Stimulated activated CD4-positive, alpha-beta T cell treated with anti-CD3 and anti-CD28 coated beads, Interleukin-4, amount 100 ng/mL, for 48 hours (primary cell): ENCODE measurements around the gene TERF2IP.

Source experiments
- DNase-seq, 2 donors: peaks; one replicate each; pipeline ENCODE4 v3.0.0-alpha.2; 2020; ENCODE audit warnings: low read depth in 2 of 2

Gene TERF2IP

GRCh38 chr16:75640598-75640997, 7.0 kb upstream of the TERF2IP start:
- DNase-seq, result no peak

GRCh38 chr16:75644240-75645012, 3.1 kb upstream of the TERF2IP start:
- DNase-seq, result no peak

DNA sequence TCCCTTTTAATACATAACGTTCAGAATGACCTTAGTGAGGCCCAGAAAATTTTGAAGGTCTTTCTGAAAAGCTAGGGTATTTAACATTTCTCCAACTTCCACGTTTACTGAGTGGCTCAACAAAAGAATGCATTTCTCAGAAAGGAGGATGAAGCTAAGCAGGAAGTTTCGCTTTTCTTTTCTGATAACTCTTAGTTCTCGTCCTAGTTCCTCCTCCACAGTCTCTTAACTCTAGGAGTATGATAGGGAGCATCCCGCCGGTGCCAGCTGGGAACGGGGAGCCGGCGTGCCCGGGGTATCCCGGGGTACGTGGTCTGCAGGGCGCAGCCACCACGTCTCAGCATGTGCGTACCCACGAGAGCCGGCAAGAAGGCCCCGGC, 471 bp upstream of the TERF2IP start:
- no peak for DNase-seq

DNA sequence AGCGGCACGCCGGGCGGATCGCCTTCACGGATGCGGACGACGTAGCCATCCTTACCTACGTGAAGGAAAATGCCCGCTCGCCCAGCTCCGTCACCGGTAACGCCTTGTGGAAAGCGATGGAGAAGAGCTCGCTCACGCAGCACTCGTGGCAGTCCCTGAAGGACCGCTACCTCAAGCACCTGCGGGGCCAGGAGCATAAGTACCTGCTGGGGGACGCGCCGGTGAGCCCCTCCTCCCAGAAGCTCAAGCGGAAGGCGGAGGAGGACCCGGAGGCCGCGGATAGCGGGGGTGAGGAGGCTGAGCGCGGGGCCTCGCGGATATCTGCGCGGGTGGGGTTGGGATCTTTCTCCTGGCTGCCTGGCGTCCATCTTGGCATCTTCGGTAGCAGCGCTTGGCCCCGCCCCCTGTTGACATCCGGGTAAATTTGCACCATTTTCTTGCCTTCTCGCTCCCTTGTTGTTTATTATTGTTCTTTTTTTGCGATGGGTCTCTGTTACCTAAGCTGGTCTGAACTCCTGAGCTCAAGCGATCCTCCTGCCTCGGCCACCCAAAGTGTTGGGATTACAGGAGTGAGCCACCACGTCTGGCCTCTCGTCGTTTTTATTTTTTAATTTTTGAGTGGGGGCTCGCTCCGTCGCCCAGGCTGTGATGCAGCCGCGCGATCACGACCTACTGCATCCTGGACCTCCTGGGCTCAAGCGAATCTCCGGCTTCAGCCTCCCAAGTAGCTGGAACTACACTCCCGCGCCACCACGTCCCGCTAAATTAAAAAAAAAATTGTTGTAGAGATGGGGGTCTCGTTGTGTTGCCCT, 898 bp downstream of the TERF2IP start:
- peak; percentile 83 for DNase-seq

- DNase-seq, result no peak
These were observed 6.3 kb downstream of the TERF2IP start for GRCh38 chr16:75653922-75654321.

DNA sequence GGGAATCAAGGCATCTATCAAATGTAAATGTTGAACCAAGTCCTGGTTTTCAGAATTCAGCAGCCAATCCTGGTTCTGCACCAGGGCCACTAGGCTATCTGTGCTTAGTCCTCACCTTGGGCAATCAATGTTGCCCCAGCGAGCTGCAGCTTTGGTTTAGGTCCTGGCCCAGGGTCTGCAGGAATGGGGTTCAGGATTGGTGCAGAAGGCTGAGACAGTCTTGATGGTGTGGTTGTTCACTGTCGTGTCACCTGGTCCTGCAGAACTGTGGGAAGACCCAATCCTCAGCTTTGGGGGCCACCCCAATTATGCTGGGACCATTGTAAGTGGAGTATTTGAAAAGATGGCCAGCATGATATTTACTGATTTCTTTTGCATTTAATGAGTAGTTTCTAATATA, 10.6 kb downstream of the TERF2IP start:
- DNase-seq, result no peak

DNA sequence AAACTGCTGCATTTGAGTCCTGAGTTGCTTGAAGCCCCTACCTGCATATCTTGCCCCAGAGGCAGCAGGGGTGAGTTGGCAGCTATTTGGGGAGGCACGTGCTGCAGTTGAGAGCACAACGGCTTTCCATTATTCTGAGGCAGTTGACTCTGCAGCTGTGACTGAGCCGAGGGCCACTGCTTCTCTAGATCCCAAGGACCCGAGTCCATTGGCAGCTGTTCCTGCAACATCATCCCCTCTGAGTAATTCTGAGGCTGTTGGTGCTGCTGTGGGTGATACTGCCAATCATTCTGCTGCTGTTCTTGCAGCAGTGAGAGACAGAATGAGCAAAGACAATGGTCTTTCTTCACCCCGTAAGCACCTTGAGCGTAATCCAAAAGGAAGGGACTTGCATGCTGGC, 12.7 kb downstream of the TERF2IP start:
- no peak for DNase-seq

DNA sequence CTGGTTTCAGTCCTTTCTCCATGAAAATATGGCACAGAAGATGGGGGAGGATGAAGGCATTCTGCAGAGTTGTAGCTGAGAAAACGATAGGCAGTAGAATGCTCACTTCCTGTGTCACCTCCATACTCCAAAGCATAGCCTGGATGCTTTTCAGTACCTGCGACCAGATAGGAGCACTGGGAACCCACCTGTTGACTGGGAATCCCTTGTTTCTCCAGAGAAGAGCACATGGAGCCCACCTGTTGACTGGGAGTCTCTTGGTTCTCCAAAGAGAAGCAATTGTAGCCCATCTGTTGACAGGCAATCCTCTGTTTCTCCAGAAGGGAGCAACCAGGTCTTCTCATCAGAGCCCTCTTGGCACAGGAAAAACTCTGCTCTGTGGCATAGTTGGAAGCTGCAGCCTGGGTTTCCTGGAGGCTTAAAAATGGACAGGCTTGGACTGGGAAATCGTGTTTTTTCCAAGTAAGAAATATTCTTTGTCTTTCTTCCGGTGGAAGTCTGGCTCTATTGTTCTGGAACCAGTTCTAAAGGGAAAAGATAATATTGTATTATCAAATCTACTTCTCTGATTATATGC, 13.2 kb downstream of the TERF2IP start:
- DNase-seq, result no peak

DNA sequence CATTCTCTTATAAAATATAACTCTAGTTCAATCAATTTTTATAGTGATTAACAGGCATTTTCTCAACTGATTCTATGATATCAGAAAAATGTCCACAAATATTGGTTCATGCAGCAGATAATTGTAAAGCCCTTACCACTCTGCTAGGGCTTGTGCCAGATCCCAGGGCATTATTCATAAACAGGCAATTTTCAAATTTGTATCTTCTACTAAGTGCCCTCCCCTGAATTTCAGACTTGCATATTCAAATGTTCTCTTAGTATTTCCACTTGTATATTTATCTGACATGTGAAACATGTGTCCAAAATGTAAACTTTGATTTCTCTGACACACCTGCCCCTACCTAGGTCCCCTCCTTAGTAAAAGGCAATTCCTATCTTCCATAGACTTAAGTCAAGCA, 19.9 kb downstream of the TERF2IP start:
- DNase-seq, result no peak

- DNase-seq, result no peak
These were observed 29.3 kb downstream of the TERF2IP start, which contains the start of gene CPHXL2 for GRCh38 chr16:75676909-75677308. CPHXL2 (minus strand) TSS chr16:75677009; CDS start chr16:75676999, 10 bp downstream.

DNA sequence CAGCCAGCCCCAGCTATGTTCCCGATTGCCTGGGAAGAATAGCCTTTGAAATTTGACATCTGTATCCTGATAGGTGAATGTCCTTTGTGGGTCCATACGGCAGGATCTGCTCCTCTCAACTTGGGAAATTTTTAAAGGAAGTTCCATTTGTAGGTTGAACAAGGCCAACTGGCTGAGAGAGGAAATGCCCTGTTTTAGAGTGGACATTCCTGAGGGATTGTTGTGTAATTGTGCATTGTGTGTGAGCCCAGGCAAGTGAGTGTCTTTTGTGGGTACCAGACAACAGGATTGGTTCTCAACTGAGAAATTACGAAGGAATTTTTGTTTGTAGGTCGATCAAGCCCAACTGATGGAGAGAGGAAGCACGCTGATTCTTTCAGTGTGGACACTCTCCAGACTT, 31.8 kb downstream of the TERF2IP start:
- no peak for DNase-seq

DNA sequence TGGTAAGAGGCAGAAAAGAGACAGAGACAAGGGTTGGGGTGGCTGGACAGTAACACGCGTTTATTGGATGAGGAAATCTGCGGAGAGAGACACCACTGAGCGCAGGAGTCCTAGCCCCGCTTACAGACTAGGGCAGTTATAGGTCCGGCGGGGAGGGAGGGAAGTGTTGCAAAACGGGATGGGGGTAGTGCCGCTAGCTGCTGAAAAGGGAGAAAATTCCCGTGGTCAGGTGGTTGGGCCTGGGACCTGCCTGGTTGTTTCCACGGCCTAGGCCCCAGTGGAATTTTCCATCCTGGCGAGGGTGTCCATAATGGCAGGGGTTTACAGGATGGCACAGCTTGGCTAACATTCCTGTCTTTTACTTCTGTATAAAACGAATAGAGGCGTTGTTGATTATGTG, 34.7 kb downstream of the TERF2IP start:
- no peak for DNase-seq

DNA sequence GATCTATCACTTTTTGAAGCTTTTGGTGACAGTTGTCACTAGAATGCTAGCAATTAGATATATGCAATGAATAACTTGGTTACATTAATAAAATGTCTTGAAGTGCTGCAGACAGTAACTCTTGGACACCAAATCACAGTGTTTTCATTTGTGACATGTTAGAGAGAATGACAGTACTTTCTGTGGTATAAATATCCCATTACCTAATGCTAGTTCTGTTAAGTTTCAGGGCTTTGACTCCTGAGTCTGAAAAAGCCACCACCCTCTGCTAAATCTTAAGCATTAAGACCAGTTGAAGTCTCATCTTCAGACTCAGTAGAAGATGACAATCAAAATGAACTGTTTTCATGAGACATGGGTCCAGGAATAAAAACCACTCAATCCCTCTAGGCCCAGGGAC, 39.8 kb downstream of the TERF2IP start:
- DNase-seq, result no peak

GRCh38 chr16:75695708-75696107, 48.1 kb downstream of the TERF2IP start:
- DNase-seq, result no peak

GRCh38 chr16:75697571-75697970, 50.0 kb downstream of the TERF2IP start:
- no peak for DNase-seq

GRCh38 chr16:75701361-75701760, 53.8 kb downstream of the TERF2IP start, which contains the start of gene DUXB:
DUXB (minus strand) TSS chr16:75701461; CDS start chr16:75701418, 43 bp downstream.
- no peak for DNase-seq

GRCh38 chr16:75702242-75702641, 54.7 kb downstream of the TERF2IP start:
- no peak for DNase-seq

- no peak for DNase-seq
These were observed 55.7 kb downstream of the TERF2IP start for GRCh38 chr16:75703306-75703705.
